ENCODE results near the gene MYL4. TPM values are rescaled to one million over a fixed set of nuclear protein-coding genes. Genes with fewer than 3 reads are reported as not detected.

Gene MYL4
- total RNA-seq, 1 experiment from 2014 or later: 1.6 TPM

GRCh38 chr17:47225911-47226688 lies 17.0 kb downstream of the MYL4 start:
- TF ChIP-seq EZH2 (IDR thresholded peaks at IDR 0.05; ENCODE audit: low read length, unreplicated experiment) (no peak), EZH2phosphoT487 (IDR thresholded peaks at IDR 0.05; ENCODE audit: borderline replicate concordance, low read length) (no peak), CTCF (conservative IDR thresholded peaks at IDR 0.05; ENCODE audit: low read depth, low read length) (no peak)
- ATAC-seq (no peak), DNase-seq (no peak)
- no peaks in the 10 kb centered on the region for H3F3A ChIP-seq (ENCODE audit: low read length, unreplicated experiment)
- H3K36me3 ChIP-seq (ENCODE audit: low read depth, low read length): no peaks in the 10 kb centered on the region
- POLR2A ChIA-PET (ENCODE audit: unreplicated experiment): no interaction called here
- H3K4me3 ChIP-seq (ENCODE audit: low read length): no peak overlapping the region; the same call in 1 of the 2 replicates
- no peaks in the 10 kb centered on the region for H3K27me3 ChIP-seq (ENCODE audit: low read length)
- no peaks in the 10 kb centered on the region for H4K20me1 ChIP-seq (ENCODE audit: low read length)
- BruUV-seq (replicated peaks): TSS peak; percentile 20
- H3K4me2 ChIP-seq (ENCODE audit: low read length): peak overlapping the region; percentile 55
- H3K9ac ChIP-seq (ENCODE audit: low read length): no peak overlapping the region
- intact Hi-C loops (cut with micrococcal nuclease): loop anchor here (2.0 to 10.0 kb wide), 2 partner anchors 37 to 399 kb away; partner anchors contain the start of gene CDC27
- H3K9me2 ChIP-seq (replicated peaks; ENCODE audit: low read length): no peaks in the 10 kb centered on the region
- CTCF ChIA-PET: interaction anchor here (0.7 kb wide), 1 partner anchor 292 kb away, joined by 3 read pairs; no protein-coding TSS in a partner anchor
- H3K27ac ChIP-seq (ENCODE audit: low read length): peak overlapping the region; percentile 16
- H3K9me3 ChIP-seq (ENCODE audit: low read length): no peaks in the 10 kb centered on the region
- no peaks in the 10 kb centered on the region for H3K79me2 ChIP-seq (ENCODE audit: low read length)
- H2AFZ ChIP-seq (ENCODE audit: low read length): no peak overlapping the region
- peaks cover 28% of the 10 kb centered on the region for H3K4me1 ChIP-seq (ENCODE audit: insufficient read depth, low read length)

- no peaks in the 10 kb centered on the region for H3K9me2 ChIP-seq (replicated peaks; ENCODE audit: low read length)
- no TSS peak for BruUV-seq (replicated peaks)
- no peaks in the 10 kb centered on the region for H3K9me3 ChIP-seq (ENCODE audit: low read length)
- no peak overlapping the region for H3K27ac ChIP-seq (ENCODE audit: low read length)
- H2AFZ ChIP-seq (ENCODE audit: low read length): no peak overlapping the region
- H3K36me3 ChIP-seq (ENCODE audit: low read depth, low read length): no peaks in the 10 kb centered on the region
- TF ChIP-seq EZH2phosphoT487 (IDR thresholded peaks at IDR 0.05; ENCODE audit: borderline replicate concordance, low read length): no peak
- no peak for TF ChIP-seq EZH2 (IDR thresholded peaks at IDR 0.05; ENCODE audit: low read length, unreplicated experiment)
- no peak for TF ChIP-seq CTCF (conservative IDR thresholded peaks at IDR 0.05; ENCODE audit: low read depth, low read length)
- H3F3A ChIP-seq (ENCODE audit: low read length, unreplicated experiment): no peaks in the 10 kb centered on the region
- no peak for ATAC-seq
- no peak overlapping the region for H3K4me3 ChIP-seq (ENCODE audit: low read length)
- ChIA-PET CTCF (no interaction called here), POLR2A (ENCODE audit: unreplicated experiment) (no interaction called here)
- H3K79me2 ChIP-seq (ENCODE audit: low read length): no peaks in the 10 kb centered on the region
- H3K4me1 ChIP-seq (ENCODE audit: insufficient read depth, low read length): peaks cover 28% of the 10 kb centered on the region
- DNase-seq: no peak
- no peak overlapping the region for H3K9ac ChIP-seq (ENCODE audit: low read length)
- no peaks in the 10 kb centered on the region for H4K20me1 ChIP-seq (ENCODE audit: low read length)
- no peaks in the 10 kb centered on the region for H3K27me3 ChIP-seq (ENCODE audit: low read length)
- no peak overlapping the region for H3K4me2 ChIP-seq (ENCODE audit: low read length)
- intact Hi-C loops (cut with micrococcal nuclease): loop anchor here (10.0 kb wide), 1 partner anchor 397 kb away; no protein-coding TSS in a partner anchor
These were observed 18.7 kb downstream of the MYL4 start for GRCh38 chr17:47227862-47228261.

Data from PC-3 (cell line).